Upper lobe of right lung (tissue), 1 donor: ENCODE data around the gene KLK11. TPM values are rescaled to one million over a fixed set of nuclear protein-coding genes. Genes with fewer than 3 reads are reported as not detected.

Source experiments
- ATAC-seq: fragments of 200-7000 bp; cut with Tn5 transposase; one replicate; pipeline ENCODE4 v1.9.1; 2020; ENCODE audit warnings: mild to moderate bottlenecking, moderate library complexity
- DNase-seq: peaks from one replicate; pipeline ENCODE4 v3.0.0-alpha.2; 2020
- H3K27ac ChIP-seq: fragments of 200-600 bp; one replicate; pipeline ENCODE4 v1.8.0; 2022
- H3K27me3 ChIP-seq: fragments of 200-600 bp; one replicate; pipeline ENCODE4 v1.8.0; 2022; ENCODE audit warnings: mild to moderate bottlenecking
- H3K36me3 ChIP-seq: fragments of 200-600 bp; one replicate; pipeline ENCODE4 v1.8.0; 2022
- H3K4me1 ChIP-seq: fragments of 200-600 bp; one replicate; pipeline ENCODE4 v1.8.0; 2022
- H3K4me3 ChIP-seq: fragments of 200-600 bp; one replicate; pipeline ENCODE4 v1.8.0; 2022; ENCODE audit warnings: mild to moderate bottlenecking
- H3K9me3 ChIP-seq: fragments of 200-600 bp; one replicate; pipeline ENCODE4 v1.8.0; 2022
- intact Hi-C: fragments of 100-400 bp; cut with DNase I; formaldehyde crosslinking; loops from one replicate; pipeline ENCODE4 v1.11.0; 2022
- total RNA-seq: library from RNA; stranded (reverse); fragmentation: NEBNext Ultra II Directional; extraction: Animal tissue kit (Norgen Biotek cat#: 25700); gene quantifications from one replicate; pipeline ENCODE4 v1.2.1, GENCODE V29; 2021
- TF ChIP-seq, protein P1 (sequence below): fragments of 200-600 bp; IDR thresholded peaks from one replicate; pipeline ENCODE4 v1.8.0; 2022; ENCODE audit warnings: antibody characterized with exemption
- donor health status: DM: no; HTN: yes; CAD: no; lungs with severe emphysema.

The KLK11 gene
- total RNA-seq, 1 donor from 2014 or later, result 10.8 TPM

DNA sequence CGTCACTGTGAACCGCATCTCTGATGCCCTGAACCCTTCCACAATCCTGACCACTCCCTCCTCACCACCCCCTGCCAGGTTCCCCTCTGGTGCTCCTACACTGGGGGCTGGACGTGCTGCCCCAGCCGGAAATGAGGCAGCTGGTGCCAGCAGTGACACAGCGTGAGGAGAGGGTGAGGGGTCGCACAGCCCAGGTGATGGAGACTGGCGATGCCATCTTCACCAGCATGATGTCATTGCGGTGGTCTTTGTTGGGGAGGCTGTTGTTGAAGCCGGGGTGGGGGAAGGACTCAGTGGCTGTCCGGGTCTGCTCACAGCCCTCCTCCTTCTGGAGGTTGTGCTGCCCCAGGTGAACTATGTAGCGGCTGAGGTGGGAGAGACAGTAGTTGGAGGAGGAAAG is 2.5 kb downstream of the KLK11 start:
- intact Hi-C loops, result no loop called here
- DNase-seq, result no peak
- no peak for ATAC-seq
- H3K4me1 ChIP-seq, result peaks cover 9% of the 10 kb centered on the region
- H3K27ac ChIP-seq, result no peak overlapping the region
- H3K27me3 ChIP-seq, result peaks cover 51% of the 10 kb centered on the region
- H3K9me3 ChIP-seq, result no peaks in the 10 kb centered on the region
- H3K4me3 ChIP-seq, result no peak overlapping the region
- TF ChIP-seq, protein P1, sequence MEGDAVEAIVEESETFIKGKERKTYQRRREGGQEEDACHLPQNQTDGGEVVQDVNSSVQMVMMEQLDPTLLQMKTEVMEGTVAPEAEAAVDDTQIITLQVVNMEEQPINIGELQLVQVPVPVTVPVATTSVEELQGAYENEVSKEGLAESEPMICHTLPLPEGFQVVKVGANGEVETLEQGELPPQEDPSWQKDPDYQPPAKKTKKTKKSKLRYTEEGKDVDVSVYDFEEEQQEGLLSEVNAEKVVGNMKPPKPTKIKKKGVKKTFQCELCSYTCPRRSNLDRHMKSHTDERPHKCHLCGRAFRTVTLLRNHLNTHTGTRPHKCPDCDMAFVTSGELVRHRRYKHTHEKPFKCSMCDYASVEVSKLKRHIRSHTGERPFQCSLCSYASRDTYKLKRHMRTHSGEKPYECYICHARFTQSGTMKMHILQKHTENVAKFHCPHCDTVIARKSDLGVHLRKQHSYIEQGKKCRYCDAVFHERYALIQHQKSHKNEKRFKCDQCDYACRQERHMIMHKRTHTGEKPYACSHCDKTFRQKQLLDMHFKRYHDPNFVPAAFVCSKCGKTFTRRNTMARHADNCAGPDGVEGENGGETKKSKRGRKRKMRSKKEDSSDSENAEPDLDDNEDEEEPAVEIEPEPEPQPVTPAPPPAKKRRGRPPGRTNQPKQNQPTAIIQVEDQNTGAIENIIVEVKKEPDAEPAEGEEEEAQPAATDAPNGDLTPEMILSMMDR, result no peak
- H3K36me3 ChIP-seq, result no peaks in the 10 kb centered on the region

DNA sequence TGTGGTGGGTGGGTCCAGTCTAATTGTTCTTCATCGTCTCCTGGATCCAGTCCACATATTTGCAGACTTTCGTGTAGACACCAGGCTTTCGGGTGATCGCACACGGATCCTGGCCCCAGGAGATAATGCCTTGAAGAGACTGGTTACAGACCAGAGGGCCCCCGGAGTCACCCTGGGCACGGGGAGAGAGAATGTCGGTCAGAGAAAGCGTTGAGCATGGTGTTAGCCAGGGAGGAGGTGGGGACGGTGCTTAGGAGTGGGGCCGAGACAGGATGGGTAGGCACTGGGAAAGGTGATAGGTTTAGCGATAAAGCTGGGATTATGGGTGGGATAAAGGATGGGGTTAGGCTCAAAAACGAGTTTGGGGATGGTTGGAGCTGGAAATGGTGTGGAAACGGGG is 3.9 kb downstream of the KLK11 start:
- Histone ChIP-seq H3K9me3 (no peaks in the 10 kb centered on the region), H3K27ac (no peak overlapping the region), H3K4me1 (peaks cover 12% of the 10 kb centered on the region), H3K36me3 (no peaks in the 10 kb centered on the region), H3K4me3 (no peak overlapping the region), H3K27me3 (peaks cover 60% of the 10 kb centered on the region)
- DNase-seq (no peak), ATAC-seq (no peak)
- TF ChIP-seq, protein P1, result no peak
- intact Hi-C loops, result no loop called here

DNA sequence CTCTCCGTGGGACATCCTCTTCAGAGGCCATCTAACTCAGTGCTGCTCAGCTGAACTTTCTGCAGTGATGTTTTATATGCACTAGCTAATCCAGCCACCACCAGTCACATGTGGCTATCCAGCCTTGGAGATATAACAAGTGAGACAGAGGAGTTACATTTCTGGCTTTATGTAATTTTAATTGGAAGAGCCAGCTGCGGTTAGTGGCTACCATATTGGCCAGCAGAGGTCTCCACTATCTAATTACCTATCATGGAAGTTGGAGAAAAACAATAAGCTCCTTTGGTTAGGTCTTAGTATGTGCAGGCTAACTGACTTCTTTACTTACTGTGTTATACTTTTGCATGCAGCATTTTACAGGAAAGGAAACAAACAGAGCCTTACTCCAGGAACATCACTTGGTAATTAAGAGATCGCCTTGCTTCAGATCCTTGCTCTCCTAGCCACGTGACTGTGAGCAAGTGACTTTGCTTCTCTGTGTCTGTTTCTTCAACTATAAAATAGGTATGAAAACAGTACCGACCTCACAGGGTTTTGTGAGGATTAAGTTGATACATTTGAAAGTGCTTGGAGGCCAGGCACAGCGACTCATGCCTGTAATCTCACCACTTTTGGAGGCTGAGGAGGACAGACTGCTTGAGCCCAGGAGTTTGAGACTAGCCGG is 5.3 kb downstream of the KLK11 start:
- Histone ChIP-seq H3K27me3 (peaks cover 60% of the 10 kb centered on the region), H3K4me3 (no peak overlapping the region), H3K36me3 (no peaks in the 10 kb centered on the region), H3K9me3 (no peaks in the 10 kb centered on the region), H3K27ac (no peak overlapping the region), H3K4me1 (peaks cover 12% of the 10 kb centered on the region)
- intact Hi-C loops, result no loop called here
- TF ChIP-seq, protein P1, result peak; percentile 66
- DNase-seq (no peak), ATAC-seq (peak; percentile 51)

DNA sequence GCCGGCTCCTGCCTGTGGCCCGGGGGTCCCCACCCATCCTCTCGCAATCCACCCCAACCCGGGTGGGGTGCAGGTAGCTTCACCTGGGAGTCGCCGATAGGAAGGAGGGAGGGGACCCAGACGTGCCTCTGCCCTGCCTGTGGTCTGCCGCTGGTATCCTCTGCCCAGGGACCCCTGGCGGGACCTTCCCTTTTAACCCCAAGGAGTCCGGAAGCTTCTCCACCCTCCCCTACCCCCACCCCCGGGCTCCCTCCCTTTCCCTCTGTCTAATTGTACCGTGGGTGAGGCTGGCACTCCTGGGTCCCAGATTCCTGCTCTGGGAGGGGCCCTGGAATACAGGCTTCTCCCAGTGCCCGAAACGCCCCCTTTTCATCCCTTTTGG is 6.9 kb downstream of the KLK11 start, which contains the start of gene KLK10:
Gene KLK10 (minus strand): TSS at position 166 of the 382 bp plus-strand sequence. CDS start 579 bp downstream, outside the sequence.
- DNase-seq (no peak), ATAC-seq (peak; percentile 4)
- H3K36me3 ChIP-seq, result no peaks in the 10 kb centered on the region
- peaks cover 12% of the 10 kb centered on the region for H3K4me1 ChIP-seq
- H3K9me3 ChIP-seq, result no peaks in the 10 kb centered on the region
- TF ChIP-seq, protein P1, result no peak
- H3K27me3 ChIP-seq, result peaks cover 60% of the 10 kb centered on the region
- H3K27ac ChIP-seq, result no peak within 1 kb of the TSS
- intact Hi-C loops, result no loop called here
- peak within 1 kb of the TSS; percentile 37 for H3K4me3 ChIP-seq

DNA sequence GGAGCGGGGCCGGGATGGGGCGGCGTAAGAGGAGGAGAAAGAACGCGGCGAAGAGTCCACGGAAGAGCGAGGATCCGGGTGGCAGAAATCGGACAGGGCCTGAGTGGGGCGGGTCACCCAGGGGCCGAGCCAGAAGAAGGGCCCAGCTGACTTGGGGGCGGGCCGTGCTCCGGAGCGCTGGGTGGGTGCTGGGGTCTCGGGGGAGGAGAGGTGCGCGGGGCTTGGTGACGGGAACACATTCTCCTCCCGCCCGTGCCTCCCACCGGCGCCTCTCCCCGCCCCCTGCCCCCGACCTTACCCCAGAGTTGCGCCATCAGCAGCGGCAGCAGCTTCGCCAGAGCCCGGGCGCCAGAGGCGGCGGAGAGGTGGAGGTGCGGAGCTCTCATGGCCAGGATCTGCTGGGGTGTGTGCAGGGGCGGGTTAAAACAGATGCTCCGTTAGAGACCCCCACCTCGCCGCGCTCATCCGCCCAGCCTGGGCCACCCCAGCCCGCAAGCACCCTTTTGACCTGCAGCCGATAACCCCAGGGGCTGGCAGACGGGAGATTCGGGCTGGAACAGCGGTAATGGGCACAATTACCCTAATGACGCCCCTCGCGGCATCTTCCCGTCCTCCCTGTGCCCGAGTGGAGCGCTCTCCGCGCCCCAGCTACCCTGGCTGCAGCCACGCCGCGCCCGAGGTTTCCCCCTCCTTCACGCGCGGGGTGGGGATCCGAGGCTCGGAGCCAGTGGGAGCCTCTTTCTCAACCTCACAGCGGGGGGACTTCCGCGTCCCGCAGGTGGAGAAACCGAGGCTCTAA is 7.5 kb downstream of the KLK11 start:
- Histone ChIP-seq H3K4me1 (peaks cover 12% of the 10 kb centered on the region), H3K27ac (no peak overlapping the region), H3K27me3 (peaks cover 60% of the 10 kb centered on the region), H3K36me3 (no peaks in the 10 kb centered on the region), H3K9me3 (no peaks in the 10 kb centered on the region), H3K4me3 (peak overlapping the region; percentile 37)
- ATAC-seq (peak; percentile 34), DNase-seq (no peak)
- TF ChIP-seq, protein P1, result no peak
- intact Hi-C loops, result no loop called here
